Measurements from ENCODE around the gene PPP2R3B. TPM values are rescaled to one million over a fixed set of nuclear protein-coding genes. Genes with fewer than 3 reads are reported as not detected.

PPP2R3B gene
- total RNA-seq, 2 donors from 2014 or later = 23.9 to 37.8 TPM

- no peak for ATAC-seq
- H3K27ac Mint-ChIP-seq = no peak overlapping the region
- H3K9me3 Mint-ChIP-seq = no peaks in the 10 kb centered on the region
- H3K36me3 Mint-ChIP-seq = peaks cover 9 to 21% of the 10 kb centered on the region in 2 donors
- DNase-seq (ENCODE audit: low spot score in 2 of 2) = peak in 1 of 2 donors; percentile 1
Measured at GRCh38 chrX:292900-293897, 93.5 kb downstream of the PPP2R3B start.

GRCh38 chrX:291411-291901 lies 95.3 kb downstream of the PPP2R3B start:
- ATAC-seq = no peak
- Mint-ChIP-seq H3K27ac (no peak overlapping the region), H3K9me3 (no peaks in the 10 kb centered on the region), H3K36me3 (peaks cover 9 to 23% of the 10 kb centered on the region in 2 donors)
- peak in 1 of 2 donors; percentile 1 for DNase-seq (ENCODE audit: low spot score in 2 of 2)

GRCh38 chrX:290476-291166 lies 96.1 kb downstream of the PPP2R3B start:
- Mint-ChIP-seq H3K36me3 (peaks cover 10 to 25% of the 10 kb centered on the region in 2 donors), H3K27ac (no peak overlapping the region), H3K9me3 (no peaks in the 10 kb centered on the region)
- no peak for ATAC-seq
- DNase-seq (ENCODE audit: low spot score in 2 of 2) = peak in 1 of 2 donors; percentile 1

GRCh38 chrX:288561-288991 lies 98.1 kb downstream of the PPP2R3B start:
- Mint-ChIP-seq H3K27ac (peak overlapping the region in 1 of 2 donors; percentile 72), H3K9me3 (no peaks in the 10 kb centered on the region), H3K36me3 (peaks cover 25 to 38% of the 10 kb centered on the region in 2 donors)
- ATAC-seq (no peak), DNase-seq (ENCODE audit: low spot score in 2 of 2) (peak in 1 of 2 donors; percentile 1)

- no peaks in the 10 kb centered on the region for H3K9me3 Mint-ChIP-seq
- H3K27ac Mint-ChIP-seq = no peak overlapping the region
- peaks cover 19 to 30% of the 10 kb centered on the region in 2 donors for H3K36me3 Mint-ChIP-seq
- ATAC-seq = no peak
- DNase-seq (ENCODE audit: low spot score in 2 of 2) = no peak
Measured at GRCh38 chrX:287670-288069, 99.0 kb downstream of the PPP2R3B start.

- H3K27ac Mint-ChIP-seq = no peak overlapping the region
- H3K9me3 Mint-ChIP-seq = no peaks in the 10 kb centered on the region
- DNase-seq (ENCODE audit: low spot score in 2 of 2) (peak in 1 of 2 donors; percentile 1), ATAC-seq (no peak)
- peaks cover 19 to 30% of the 10 kb centered on the region in 2 donors for H3K36me3 Mint-ChIP-seq
Measured at GRCh38 chrX:285076-285677, 101.5 kb downstream of the PPP2R3B start.

Other genes starting within 250 kb of the PPP2R3B start
- 100 to 1,000 TPM in 1 of 2 donors, 10 to 100 TPM in 1; 61.4 to 118 TPM for gene PLCXD1, start 105.5 kb downstream of the PPP2R3B start, total RNA-seq
- gene GTPBP6, start 68.1 kb downstream of the PPP2R3B start, total RNA-seq = 10 to 100 TPM; 57.1 to 61.6 TPM
- gene SHOX, start 243.9 kb upstream of the PPP2R3B start, total RNA-seq = not detected